Epidermal melanocyte (primary cell): ENCODE data around the gene NECTIN2.
"Not testable (repeated sequence)": the region's sequence is repeated elsewhere in the genome, so short reads cannot be mapped to it uniquely, and the experiment has no call there.

Source experiments
- DNase-seq: peaks from one replicate; pipeline ENCODE4 v3.0.0; 2011; ENCODE audit warnings: low spot score; ENCODE audit not compliant: insufficient read length

NECTIN2 gene

DNA sequence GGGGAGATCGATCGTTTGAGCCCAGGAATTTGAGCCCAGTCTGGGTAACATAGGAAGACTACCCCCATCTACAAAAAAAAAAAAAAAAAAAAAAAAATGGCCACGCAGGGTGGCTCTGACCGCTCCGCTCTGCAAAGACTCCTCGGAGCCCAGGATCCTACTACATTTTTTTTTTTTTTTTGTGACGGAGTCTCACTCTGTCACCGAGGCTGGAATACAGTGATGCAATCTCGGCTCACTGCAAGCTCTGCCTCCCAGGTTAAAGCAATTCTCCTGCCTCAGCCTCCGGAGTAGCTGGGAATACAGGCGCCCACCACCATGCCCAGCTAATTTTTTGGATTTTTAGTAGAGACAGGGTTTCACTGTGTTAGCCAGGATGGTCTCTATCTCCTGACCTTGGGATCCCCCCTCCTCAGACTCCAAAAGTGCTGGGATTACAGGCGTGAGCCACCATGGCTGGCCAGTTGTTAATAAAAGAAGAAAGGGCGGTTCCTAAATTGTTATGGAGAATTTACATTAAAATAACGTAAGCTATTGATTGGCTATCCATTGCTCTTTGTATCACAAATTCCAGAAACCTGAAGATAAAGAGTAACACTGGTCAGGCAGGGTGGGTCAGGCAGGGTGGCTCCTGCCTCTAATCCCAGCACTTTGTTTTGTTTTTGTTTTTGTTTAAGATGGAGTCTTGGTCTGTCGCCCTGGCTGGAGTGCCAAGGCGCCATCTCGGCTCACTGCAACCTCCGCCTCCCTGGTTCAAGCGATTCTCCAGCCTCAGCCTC, 36.7 kb downstream of the NECTIN2 start:
- not testable (repeated sequence) for DNase-seq

DNA sequence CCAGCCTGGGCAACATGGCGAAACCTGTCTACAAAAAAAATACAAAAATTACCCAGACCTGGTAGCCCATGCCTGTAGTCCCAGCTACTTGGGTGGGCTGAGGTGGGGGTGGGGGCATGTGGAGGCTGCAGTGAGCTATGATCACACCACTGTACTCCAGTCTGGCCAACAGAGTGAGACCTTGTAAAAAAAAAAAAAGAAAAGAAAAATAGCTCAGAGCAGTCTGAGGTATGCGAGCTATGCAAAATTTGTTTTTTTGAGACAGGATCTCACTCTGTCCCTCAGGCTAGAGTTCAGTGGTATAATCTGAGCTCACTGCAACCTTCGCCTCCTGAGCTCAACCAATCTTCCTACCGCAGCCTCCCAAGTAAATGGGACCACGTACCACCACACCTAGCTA, 37.8 kb downstream of the NECTIN2 start:
- no peak for DNase-seq

DNA sequence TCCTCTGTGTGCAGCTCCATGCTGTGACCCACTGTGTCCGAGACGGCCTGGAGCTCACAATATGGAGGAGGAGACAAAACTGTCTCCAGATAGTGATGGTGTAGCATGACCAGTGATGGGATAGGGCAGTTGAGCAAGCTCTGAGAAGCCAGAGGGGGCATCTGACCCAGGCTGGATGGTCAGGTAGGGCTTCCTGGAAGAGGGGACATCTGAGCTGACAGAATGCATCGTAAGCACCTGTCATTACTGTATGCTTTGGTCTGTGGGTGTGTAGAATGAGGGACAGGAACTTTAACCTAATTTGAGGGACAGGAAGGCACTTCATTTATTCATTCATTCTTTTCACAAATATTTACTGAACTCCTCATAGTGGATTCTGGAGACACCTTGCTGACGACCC, 38.5 kb downstream of the NECTIN2 start:
- DNase-seq: no peak

DNA sequence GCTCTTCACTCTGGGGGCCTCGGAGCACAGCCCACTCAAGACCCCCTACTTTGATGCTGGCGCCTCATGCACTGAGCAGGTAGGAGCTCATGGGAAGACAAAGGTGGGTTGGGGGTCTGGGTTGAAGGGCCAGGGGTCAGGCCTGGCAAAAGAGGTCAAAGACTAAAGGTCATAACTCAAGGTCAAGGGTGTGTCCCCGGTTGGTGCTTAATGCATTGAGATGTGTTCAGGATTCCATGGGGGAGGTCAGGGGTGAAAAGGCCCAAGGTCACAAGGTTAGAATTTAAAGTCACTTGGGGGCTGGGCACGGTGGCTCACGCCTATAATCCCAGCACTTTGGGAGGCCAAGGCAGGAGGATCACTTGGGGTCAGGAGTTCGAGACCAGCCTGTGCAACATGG, 40.0 kb downstream of the NECTIN2 start:
- no peak for DNase-seq

DNA sequence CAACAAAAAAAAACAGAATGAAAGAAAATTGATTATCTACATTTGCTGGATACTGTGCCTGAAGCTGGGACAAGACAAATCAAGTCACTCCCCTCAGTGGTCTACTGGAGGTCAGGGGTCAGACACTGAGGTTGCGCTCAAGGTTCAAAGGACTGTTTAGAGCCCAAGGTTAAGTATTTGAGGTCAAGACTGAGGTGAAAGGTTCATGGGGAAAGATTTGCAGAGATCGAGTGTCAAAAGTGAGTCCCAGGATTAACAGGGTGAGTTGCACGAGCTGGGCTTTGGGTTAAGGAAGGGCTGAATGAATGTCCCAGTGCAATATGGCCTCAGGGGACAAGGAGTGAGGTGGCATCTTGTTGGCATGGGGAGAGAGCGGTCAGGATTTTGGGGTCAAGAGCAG, 41.6 kb downstream of the NECTIN2 start:
- DNase-seq: no peak

DNA sequence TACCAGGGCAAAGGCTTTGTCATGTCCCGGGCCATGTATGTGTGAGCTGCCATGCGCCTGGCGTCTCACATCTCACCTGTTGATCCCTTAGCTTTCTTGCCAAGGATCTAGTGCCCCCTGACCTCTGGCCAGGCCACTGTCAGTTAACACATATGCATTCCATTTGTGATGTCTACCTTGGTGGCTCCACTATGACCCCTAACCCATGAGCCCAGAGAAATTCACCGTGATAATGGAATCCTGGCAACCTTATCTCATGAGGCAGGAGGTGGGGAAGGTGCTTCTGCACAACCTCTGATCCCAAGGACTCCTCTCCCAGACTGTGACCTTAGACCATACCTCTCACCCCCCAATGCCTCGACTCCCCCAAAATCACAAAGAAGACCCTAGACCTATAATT, 42.2 kb downstream of the NECTIN2 start:
- DNase-seq: not testable (repeated sequence)

DNA sequence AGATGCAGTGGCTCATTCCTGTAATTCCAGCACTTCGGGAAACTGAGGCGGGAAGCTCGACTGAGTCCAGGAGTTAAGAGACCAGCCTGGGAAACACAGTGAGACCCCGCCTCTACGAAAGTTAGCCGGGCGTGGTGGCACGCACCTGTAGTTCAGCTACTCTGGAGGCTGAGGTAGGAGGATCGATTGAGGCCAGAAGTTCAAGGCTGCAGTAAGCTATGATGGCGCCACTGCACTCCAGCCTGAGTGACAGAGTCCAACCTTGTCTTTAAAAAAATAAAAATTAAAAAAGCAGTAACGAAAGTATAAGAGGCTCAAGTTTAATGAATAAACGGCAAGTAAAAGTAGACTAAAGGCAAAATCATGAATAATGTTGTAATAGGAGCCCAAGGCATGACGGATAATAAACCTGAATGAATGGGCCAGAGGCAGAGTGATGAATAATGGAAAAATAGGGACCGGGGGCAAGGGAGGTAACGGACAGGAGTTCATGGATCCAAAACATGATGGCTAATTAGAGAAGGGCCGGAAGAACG, 43.8 kb downstream of the NECTIN2 start:
- no peak for DNase-seq

DNA sequence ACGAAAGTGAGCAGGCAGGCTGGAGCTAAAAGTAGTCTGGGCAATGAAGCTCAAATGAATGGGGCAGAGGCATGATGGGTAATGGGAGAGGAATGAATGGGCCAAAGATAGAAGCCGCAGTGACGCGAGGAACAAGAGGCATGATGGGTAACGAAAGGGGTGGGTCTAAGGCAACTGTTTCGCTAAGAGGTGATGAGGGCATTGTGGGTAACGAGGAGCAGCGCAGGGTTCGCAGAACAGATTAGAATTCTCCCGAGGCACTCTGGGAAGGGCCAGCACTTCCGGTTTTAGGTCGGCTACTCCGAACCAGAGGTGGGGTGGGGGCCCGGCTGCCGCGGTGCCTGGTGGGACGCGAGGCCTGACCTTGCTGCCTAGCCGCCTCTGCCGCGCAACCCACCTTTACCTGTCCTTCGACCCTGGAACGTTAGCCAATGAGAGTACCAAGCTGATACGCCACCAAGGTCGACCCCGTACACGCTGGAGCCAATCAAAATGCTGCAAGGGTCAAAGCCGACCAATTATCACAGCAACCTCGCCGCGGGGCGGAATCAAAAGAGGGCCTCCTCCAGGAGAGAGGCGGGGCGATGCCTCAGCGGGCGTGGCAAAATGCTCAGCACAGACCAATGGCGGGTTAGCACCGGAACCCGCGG, 44.4 kb downstream of the NECTIN2 start:
- peak; percentile 97 for DNase-seq

DNA sequence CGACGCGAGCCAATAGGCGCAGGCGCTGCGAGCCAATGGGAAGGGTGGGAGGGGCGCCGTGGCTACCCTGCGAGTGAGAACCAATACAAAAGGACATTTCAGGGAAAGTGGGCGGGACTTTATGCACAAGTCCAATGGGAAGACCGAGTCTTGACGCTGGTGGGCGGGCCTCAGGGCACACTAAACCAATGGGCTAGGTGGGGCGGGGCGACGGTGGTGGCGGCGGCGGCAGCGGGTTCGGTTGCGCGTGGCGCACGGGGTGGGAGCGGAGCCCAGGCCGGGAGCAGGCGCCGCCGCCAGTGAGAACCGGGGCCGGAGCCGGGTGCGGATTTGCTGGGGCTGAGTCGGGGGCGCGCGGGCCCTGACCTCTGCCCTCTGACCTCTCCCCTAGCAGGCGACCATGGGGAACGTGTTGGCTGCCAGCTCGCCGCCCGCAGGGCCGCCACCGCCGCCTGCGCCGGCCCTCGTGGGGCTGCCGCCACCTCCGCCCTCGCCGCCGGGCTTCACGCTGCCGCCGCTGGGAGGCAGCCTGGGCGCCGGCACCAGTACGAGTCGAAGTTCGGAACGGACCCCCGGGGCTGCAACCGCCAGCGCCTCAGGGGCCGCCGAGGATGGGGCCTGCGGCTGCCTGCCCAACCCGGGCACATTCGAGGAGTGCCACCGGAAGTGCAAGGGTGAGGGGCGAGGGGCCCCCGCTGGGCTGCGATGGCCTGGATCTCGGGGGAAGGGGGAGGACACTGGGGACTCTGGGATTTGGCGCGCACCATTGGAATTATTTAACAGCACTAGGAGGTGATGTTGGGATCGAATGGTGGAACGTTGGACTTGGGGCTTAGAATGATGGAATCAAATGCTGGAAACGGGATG, 45.2 kb downstream of the NECTIN2 start, which contains the start of gene TOMM40:
Gene TOMM40, plus strand, starts transcription at position 239 of the 867 bp plus-strand sequence. Its CDS starts 162 bp downstream, at position 401.
- DNase-seq: peak; percentile 99

DNA sequence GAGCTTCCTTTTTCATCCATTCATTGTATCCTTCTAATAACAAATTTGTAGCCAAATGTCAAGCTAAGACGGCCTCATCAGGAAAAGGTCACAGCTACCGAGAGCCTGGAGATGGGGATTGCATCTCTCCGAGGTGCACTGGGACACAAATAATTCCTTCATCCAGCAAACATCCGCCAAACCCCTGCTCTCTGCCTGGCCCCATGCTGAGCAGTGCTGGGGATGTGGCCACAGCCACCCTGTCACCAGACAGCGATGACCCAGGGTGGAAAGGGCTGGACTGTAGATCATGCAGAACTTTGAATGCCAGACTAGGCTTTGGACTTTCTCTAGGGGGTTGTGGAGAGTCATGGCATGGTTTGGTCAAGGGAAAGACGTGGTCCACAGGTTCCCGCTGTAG, 46.8 kb downstream of the NECTIN2 start:
- no peak for DNase-seq

DNA sequence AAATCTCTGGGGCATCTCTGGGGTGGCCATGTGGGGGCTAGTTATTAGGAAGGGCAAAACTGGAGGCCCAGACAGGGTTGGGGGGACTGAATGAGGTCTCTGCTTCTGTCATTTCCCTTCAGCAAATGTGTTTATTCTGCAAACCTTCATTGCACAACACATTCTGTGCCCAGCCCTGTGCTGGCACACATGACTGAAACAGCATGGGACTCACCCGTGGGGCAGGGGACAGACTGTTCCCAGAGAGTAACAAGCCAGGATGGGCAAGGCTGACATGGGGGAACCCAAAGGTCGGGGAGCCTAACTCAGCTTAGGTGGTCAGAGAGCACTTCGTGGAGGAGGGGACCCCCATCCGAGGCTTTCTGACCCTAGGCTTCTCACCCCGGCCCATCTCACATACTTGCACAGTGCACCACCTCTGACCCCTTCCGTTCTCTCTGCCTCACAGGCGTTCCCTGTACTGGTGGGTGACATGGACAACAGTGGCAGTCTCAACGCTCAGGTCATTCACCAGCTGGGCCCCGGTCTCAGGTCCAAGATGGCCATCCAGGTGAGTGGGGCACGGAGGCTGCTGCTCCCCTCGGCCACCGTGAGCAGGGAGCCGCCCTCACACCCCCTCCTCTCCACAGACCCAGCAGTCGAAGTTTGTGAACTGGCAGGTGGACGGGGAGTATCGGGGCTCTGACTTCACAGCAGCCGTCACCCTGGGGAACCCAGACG, 47.4 kb downstream of the NECTIN2 start:
- no peak for DNase-seq

DNA sequence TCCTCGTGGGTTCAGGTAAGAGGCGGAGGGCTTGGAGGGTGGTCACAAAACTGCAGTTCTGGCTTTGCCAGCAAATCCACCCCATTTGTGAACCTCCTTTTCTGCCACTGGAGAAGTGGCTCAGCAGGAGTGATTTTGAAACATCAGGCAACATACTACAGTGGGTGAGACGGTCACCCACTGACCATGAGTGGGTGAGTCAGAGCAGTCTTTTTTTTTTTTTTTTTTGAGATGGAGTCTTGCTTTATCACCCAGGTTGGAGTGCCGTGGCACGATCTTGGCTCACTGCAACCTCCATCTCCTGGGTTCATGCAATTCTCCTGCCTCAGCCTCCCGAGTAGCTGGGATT, 47.9 kb downstream of the NECTIN2 start:
- DNase-seq: no peak

DNA sequence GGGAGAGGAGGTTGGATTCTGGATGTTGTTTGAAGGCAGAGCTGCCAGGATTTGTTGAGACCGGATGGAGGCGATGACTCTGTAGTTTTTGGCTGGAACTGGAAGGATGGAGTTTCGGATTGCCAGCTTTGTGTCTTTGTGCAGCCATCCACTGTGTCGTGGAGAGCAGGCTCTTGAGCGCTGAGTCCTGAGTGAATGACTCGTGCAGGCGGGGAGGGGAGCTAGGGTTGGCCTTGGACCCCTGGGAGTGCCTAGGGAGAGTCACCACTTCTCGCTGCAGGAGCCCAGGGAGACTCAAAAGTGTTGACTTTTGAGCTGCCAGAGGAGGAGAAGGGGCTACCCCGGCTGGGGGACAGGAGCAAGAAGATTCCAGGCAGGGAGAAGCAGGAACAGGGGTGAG, 48.8 kb downstream of the NECTIN2 start:
- DNase-seq: no peak

DNA sequence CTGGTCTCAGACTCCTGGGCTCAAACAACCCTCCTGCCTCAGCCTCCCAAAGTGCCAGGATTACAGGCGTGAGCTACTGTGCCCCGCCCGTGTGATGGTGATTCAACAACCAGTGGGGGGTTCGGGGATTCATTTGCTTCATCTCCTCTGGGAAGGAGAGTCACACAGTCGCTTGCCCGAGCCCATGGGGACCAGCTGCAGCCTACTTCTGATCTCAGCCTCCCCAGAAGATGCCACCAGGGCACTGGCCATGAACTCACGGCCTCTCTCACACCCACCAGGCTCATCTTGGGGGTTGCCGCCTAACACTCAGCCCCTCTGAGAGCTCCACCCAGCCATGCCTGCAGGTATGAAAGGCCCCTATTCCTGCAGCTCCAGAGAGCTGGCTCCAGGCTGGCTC, 51.7 kb downstream of the NECTIN2 start:
- DNase-seq: no peak

DNA sequence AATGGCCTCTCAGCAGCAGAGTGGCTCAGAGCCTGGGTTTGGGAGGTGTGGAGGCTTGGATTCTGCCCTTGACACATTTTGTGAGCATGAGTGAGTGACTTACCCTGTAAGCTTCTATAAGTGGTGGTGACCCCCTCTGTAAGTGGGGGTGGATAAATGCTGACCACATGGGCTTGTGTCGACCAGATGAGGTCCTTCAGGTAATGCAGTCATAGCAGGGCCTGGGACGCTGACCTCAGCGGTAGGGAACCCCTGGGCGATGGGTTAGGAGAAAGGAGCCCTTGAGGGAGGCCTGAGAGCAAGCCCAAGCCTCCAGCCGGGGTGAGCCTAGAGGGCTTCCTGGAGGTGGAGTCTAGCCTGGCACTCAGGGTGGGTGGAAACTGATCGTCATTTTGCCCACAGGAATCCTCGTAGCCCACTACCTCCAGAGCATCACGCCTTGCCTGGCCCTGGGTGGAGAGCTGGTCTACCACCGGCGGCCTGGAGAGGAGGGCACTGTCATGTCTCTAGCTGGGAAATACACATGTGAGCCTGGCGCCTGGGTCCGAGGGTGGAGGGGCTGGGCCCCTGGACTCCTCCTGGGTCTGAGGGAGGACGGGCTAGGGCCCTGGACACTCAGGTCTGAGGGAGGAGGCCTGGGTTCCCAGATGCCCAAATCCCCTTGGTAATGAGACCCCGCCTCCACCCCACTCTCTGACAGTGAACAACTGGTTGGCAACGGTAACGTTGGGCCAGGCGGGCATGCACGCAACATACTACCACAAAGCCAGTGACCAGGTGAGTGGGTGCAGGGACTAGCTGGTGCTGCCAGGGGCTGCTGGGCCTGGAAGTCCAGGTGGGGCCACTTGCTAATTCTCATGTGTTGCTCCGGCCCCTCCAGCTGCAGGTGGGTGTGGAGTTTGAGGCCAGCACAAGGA, 54.5 kb downstream of the NECTIN2 start:
- DNase-seq: no peak

DNA sequence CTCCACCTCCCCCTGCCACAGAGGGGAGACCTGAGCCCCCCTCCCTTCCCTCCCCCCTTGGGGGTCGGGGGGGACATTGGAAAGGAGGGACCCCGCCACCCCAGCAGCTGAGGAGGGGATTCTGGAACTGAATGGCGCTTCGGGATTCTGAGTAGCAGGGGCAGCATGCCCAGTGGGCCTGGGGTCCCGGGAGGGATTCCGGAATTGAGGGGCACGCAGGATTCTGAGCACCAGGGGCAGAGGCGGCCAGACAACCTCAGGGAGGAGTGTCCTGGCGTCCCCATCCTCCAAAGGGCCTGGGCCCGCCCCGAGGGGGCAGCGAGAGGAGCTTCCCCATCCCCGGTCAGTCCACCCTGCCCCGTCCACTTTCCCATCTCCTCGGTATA, 57.1 kb downstream of the NECTIN2 start:
- no peak for DNase-seq

DNA sequence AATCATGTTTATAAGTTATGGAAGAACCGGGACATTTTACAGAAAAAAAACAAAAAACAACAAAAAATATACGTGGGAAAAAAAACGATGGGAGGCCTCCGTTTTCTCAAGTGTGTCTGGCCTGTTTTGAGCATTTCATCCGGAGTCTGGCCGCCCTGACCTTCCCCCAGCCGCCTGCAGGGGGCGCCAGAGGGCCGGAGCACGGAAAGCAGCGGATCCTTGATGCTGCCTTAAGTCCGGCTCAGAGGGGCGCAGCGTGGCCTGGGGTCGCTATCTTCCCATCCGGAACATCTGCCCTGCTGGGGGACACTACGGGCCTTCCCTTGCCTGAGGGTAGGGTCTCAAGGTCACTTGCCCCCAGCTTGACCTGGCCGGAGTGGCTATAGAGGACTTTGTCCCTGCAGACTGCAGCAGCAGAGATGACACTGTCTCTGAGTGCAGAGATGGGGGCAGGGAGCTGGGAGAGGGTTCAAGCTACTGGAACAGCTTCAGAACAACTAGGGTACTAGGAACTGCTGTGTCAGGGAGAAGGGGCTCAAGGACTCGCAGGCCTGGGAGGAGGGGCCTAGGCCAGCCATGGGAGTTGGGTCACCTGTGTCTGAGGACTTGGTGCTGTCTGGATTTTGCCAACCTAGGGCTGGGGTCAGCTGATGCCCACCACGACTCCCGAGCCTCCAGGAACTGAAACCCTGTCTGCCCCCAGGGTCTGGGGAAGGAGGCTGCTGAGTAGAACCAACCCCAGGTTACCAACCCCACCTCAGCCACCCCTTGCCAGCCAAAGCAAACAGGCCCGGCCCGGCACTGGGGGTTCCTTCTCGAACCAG, 57.7 kb downstream of the NECTIN2 start:
- DNase-seq: peak; percentile 75

DNA sequence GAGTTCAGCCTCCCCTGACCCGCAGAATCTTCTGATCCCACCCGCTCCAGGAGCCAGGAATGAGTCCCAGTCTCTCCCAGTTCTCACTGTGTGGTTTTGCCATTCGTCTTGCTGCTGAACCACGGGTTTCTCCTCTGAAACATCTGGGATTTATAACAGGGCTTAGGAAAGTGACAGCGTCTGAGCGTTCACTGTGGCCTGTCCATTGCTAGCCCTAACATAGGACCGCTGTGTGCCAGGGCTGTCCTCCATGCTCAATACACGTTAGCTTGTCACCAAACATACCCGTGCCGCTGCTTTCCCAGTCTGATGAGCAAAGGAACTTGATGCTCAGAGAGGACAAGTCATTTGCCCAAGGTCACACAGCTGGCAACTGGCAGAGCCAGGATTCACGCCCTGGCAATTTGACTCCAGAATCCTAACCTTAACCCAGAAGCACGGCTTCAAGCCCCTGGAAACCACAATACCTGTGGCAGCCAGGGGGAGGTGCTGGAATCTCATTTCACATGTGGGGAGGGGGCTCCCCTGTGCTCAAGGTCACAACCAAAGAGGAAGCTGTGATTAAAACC, 58.4 kb downstream of the NECTIN2 start:
- no peak for DNase-seq
